GM12878 (cell line): Measurements from ENCODE around the gene PSMD4. TPM values are rescaled to one million over a fixed set of nuclear protein-coding genes. Genes with fewer than 3 reads are reported as not detected.

Source experiments
- ATAC-seq: fragments of 200-7000 bp; cut with Tn5 transposase; 3 replicates; pipeline ENCODE4 v1.9.1; 2020; ENCODE audit warnings: mild to moderate bottlenecking, moderate library complexity
- BruUV-seq: library from RNA; stranded (reverse); fragments of 400-500 nt; replicated peaks from 2 replicates; lab custom pipeline; 2021; lab: Mats Ljungman, UMichigan
- CTCF ChIA-PET: fragments of 300-600 bp; sonication (Branson Sonifier 250); formaldehyde crosslinking; extraction: SDS; loops from one replicate; lab custom pipeline; 2021; ENCODE audit warnings: inconsistent platforms; lab: Yijun Ruan, JAX
- POLR2A ChIA-PET: fragments of 350-600 bp; formaldehyde crosslinking; extraction: SDS; loops from one replicate; lab custom pipeline; 2021; ENCODE audit warnings: inconsistent platforms; lab: Charles Lee
- RAD21 ChIA-PET: fragments of 300-600 bp; sonication (Branson Sonifier 250); formaldehyde crosslinking; loops from one replicate; lab custom pipeline; 2023; ENCODE audit warnings: antibody characterized with exemption; ENCODE audit not compliant: unreplicated experiment; lab: Charles Lee
- SMC1A ChIA-PET: fragments of 300-600 bp; sonication (Branson Sonifier 250); formaldehyde crosslinking; loops from one replicate; lab custom pipeline; 2023; ENCODE audit not compliant: unreplicated experiment, uncharacterized antibody; lab: Charles Lee
- DNase-seq: peaks from one replicate; pipeline ENCODE4 v3.0.0-alpha.2; 2011; ENCODE audit warnings: low read depth, low spot score
- FAIRE-seq: peaks from 3 replicates; lab custom pipeline; 2011; peaks lifted over from hg19 to GRCh38; lab: Jason Lieb, UNC
- H2AFZ ChIP-seq: 2 replicates; pipeline ENCODE4 v1.6.0; 2011; ENCODE audit warnings: low read depth, low read length, control low read depth; ENCODE audit not compliant: control insufficient read depth
- H3K27ac ChIP-seq: 2 replicates; pipeline ENCODE4 v1.5.1; 2011; ENCODE audit warnings: control low read depth; ENCODE audit not compliant: control insufficient read depth, insufficient read depth
- H3K27me3 ChIP-seq, 2 experiments: replicated peaks in 1 of 2; 2 replicates each; pipeline versions ENCODE4 v1.6.0 to v1.6.1; 2011; ENCODE audit warnings: low read length in 1 of 2; ENCODE audit not compliant: control insufficient read depth in 2 of 2, insufficient read depth in 2 of 2
- H3K36me3 ChIP-seq, 2 experiments: 2 replicates each; pipeline ENCODE4 v1.5.1; 2011; ENCODE audit warnings: low read length in 1 of 2; ENCODE audit not compliant: control insufficient read depth in 2 of 2, insufficient read depth in 2 of 2
- H3K4me1 ChIP-seq: 2 replicates; pipeline ENCODE4 v1.6.1; 2011; ENCODE audit warnings: mild to moderate bottlenecking, low read length, moderate library complexity, mixed read lengths; ENCODE audit not compliant: control insufficient read depth, insufficient read depth
- H3K4me2 ChIP-seq: 2 replicates; pipeline ENCODE4 v1.6.0; 2011; ENCODE audit warnings: control low read depth; ENCODE audit not compliant: control insufficient read depth, insufficient read depth
- H3K4me3 ChIP-seq: fragments of 200-600 bp; sonication (generic); 2 replicates; pipeline ENCODE4 v1.5.1; 2016
- H3K79me2 ChIP-seq: 2 replicates; pipeline ENCODE4 v1.6.0; 2011; ENCODE audit warnings: low read length; ENCODE audit not compliant: control insufficient read depth, insufficient read depth
- H3K9ac ChIP-seq: 2 replicates; pipeline ENCODE4 v1.8.0; 2011; ENCODE audit warnings: low read length, control low read depth, mixed read lengths; ENCODE audit not compliant: control insufficient read depth, insufficient read depth
- H3K9me3 ChIP-seq: replicated peaks from 3 replicates; pipeline ENCODE4 v1.5.1; 2011; ENCODE audit warnings: mild to moderate bottlenecking, low read length; ENCODE audit not compliant: control insufficient read depth, insufficient read depth
- H4K20me1 ChIP-seq: 2 replicates; pipeline ENCODE4 v1.6.0; 2011; ENCODE audit not compliant: control insufficient read depth, insufficient read depth
- CBFB ChIP-seq: IDR thresholded peaks from 2 replicates; pipeline ENCODE4 v1.6.1; 2016; ENCODE audit warnings: antibody characterized with exemption, low read depth
- CHD1 ChIP-seq: IDR thresholded peaks from 2 replicates; pipeline ENCODE4 v1.6.1; 2012; ENCODE audit warnings: low read depth, low read length, improper control_type of control experiment
- HCFC1 ChIP-seq: fragments of 150-350 bp; IDR thresholded peaks from 2 replicates; pipeline ENCODE4 v1.6.1; 2014; ENCODE audit warnings: low read length
- JUND ChIP-seq: IDR thresholded peaks from 2 replicates; pipeline ENCODE4 v1.6.1; 2012; ENCODE audit warnings: low read depth, mild to moderate bottlenecking, low read length, improper control_type of control experiment, moderate library complexity
- MTA3 ChIP-seq: IDR thresholded peaks from 2 replicates; pipeline ENCODE4 v1.6.1; 2012; ENCODE audit warnings: low read length, inconsistent platforms, borderline replicate concordance
- PML ChIP-seq: IDR thresholded peaks from 2 replicates; pipeline ENCODE4 v1.6.1; 2012; ENCODE audit warnings: low read length, inconsistent platforms
- POLR2A ChIP-seq: IDR thresholded peaks from 2 replicates; pipeline ENCODE4 v1.6.1; 2011; ENCODE audit warnings: low read depth, mild to moderate bottlenecking, low read length
- POLR2AphosphoS5 ChIP-seq: IDR thresholded peaks from 2 replicates; pipeline ENCODE4 v1.6.1; 2011; ENCODE audit warnings: mild to moderate bottlenecking, low read length, inconsistent platforms
- SP1 ChIP-seq: IDR thresholded peaks from one replicate; pipeline ENCODE4 v1.6.1; 2011; ENCODE audit warnings: low read depth, low read length
- WGBS: methylation state at CpG from one replicate; pipeline ENCODE4 v1.1.6; 2016; ENCODE audit warnings: low lambda C conversion rate; ENCODE audit not compliant: insufficient replicate concordance, insufficient coverage; ENCODE audit errors: missing lambda C conversion rate; 5-methylcytosine and 5-hydroxymethylcytosine counted together
- in situ Hi-C: fragments of 300-500 bp; cut with MboI; formaldehyde crosslinking; loops from 9 replicates; pipeline ENCODE4 v1.14.3; 2018; ENCODE audit warnings: mixed read lengths
- intact Hi-C: fragments of 100-400 bp; cut with micrococcal nuclease; formaldehyde crosslinking; loops from one replicate; pipeline ENCODE4 v1.14.2; 2022; ENCODE audit not compliant: unreplicated experiment
- polyA plus RNA-seq, 11 experiments: library from polyadenylated mRNA; depleted of rRNA in 4 of 11; unstranded in 6 of 11; stranded (reverse) in 5 of 11; fragments of >200 nt; fragmentation: Nextera tagmentation in 4 of 11; fragmentation: Illumina TruSeq in 1 of 11; extraction: Ambion mirVana in 4 of 11; extraction: Trizol in 1 of 11; gene quantifications; 1 replicate in 1 of 11; 2 replicates in 10 of 11; pipeline versions ENCODE4 v1.2.1 to v1.2.3, GENCODE V29; 2011 to 2016; ENCODE audit warnings: inconsistent platforms in 2 of 11, missing spikeins in 2 of 11, low read depth in 1 of 11
- total RNA-seq, 4 experiments: library from RNA; depleted of rRNA in 3 of 4; stranded (reverse); fragments of >200 nt in 3 of 4; fragmentation: Illumina TruSeq in 1 of 4; extraction: Trizol in 1 of 4; gene quantifications; 2 replicates each; pipeline versions ENCODE4 v1.2.1 to v1.2.3, GENCODE V29; 2013 to 2021
- TF ChIP-seq, protein P1 (sequence below), 3 experiments: IDR thresholded peaks in 2 of 3; conservative IDR thresholded peaks in 1 of 3; 2 replicates each; pipeline ENCODE4 v1.5.1; 2011; ENCODE audit warnings: low read depth in 3 of 3, low read length in 3 of 3, mild to moderate bottlenecking in 3 of 3, control low read depth in 2 of 3, moderate library complexity in 2 of 3, inconsistent platforms in 1 of 3, mixed read lengths in 1 of 3; ENCODE audit not compliant: control insufficient read depth in 2 of 3, insufficient read depth in 1 of 3; ENCODE audit errors: extremely low read depth in 1 of 3
- TF ChIP-seq, protein P2 (sequence below): IDR thresholded peaks from 2 replicates; pipeline ENCODE4 v1.6.1; 2012; ENCODE audit warnings: low read length, inconsistent platforms

The PSMD4 gene
- total and polyA plus RNA-seq, 10 of the 15 experiments (the other 5 are each of a cell fraction or from before 2014, with no cell fraction given) = 129 to 281 (median 188) TPM

DNA sequence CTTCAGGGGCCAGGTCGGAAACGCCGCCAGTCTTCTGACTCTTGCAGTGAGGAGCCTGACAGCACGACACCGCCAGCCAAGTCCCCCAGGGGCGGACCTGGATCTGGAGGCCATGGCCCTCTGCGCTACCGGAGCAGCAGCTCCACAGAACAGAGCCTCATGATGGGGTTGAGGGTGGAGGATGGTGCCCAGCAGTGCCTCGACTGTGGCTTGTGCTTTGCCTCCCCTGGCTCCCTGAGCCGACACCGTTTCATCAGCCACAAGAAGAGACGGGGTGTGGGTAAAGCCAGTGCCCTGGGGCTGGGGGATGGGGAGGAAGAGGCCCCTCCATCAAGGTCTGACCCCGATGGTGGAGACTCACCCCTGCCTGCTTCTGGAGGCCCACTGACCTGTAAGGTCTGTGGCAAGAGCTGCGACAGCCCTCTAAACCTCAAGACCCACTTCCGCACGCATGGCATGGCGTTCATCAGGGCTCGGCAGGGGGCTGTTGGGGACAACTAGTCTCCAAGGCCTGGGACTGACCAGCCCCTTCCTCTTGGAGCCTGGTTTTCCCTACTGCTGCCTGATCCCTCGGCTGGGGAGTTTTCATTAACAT lies 36.3 kb downstream of the PSMD4 start:
- no peak for ATAC-seq
- intact Hi-C loops (no loop called here), in situ Hi-C loops (loop anchor here (10.0 kb wide), 1 partner anchor 544 kb away; the partner anchor contains the start of genes C2CD4D and RORC)
- CTCF ChIA-PET = interaction anchor here (1.2 kb wide), 1 partner anchor 50 kb away, joined by 3 read pairs; no protein-coding TSS in a partner anchor
- WGBS = 88% methylated on average over 19 of the region's 19 CpGs
- DNase-seq = no peak
- Histone ChIP-seq H3K27me3 (no peaks in the 10 kb centered on the region), H4K20me1 (no peaks in the 10 kb centered on the region), H2AFZ (no peak overlapping the region), H3K4me1 (no peaks in the 10 kb centered on the region), H3K4me3 (no peak overlapping the region), H3K9me3 (no peaks in the 10 kb centered on the region), H3K27ac (no peak overlapping the region), H3K9ac (no peak overlapping the region), H3K4me2 (no peak overlapping the region), H3K79me2 (no peaks in the 10 kb centered on the region), H3K36me3 (peaks cover 22 to 54% of the 10 kb centered on the region in 2 experiments)
- POLR2A ChIA-PET = no interaction called here
- SMC1A ChIA-PET = no interaction called here
- FAIRE-seq = no peak
- RAD21 ChIA-PET = no interaction called here
- no TSS peak for BruUV-seq
- TF ChIP-seq PML (peak; percentile 13; the same call in 1 of the 2 replicates), SP1 (no peak), POLR2A (peak; percentile 71), POLR2AphosphoS5 (peak; percentile 69)

DNA sequence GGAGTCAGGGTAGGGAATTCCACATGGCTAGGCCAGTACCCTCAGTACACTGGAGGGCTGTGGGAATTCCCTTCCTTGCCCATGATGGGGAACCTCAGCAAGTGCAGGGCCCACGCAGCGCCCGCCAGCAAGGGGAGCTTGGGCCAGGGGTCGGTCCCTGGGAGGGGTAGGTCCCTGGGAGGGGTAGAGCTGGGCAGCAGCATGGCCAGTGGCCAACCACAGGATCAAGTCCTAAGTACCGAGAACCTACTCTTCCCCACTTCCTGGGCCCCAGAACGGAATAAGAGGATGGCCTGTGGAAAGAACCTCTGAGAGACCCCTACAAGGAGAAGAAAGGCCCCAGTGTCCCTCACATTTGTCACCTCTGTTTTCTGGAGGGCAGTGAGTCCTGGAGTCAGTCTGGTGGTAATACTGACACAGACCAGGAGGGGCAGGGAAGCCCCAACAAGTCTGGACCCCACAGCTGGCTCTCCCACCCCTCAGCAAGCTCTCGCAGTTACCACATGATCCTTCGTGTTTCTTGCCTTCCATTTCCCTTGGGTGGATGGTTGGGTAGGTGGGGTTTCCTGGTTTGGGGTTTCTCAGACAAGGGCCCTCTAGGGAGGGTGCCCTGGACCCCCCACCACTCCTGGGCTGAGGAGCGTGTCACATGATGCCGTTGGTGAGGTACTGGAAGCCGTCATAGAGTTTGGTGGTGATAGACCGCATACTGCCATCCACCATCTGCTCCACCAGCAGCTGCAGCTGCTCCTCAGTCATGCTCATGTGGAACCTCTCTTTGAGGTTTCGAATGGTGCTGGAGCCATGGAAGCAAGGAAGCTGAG lies 37.9 kb downstream of the PSMD4 start:
- FAIRE-seq (no peak), ATAC-seq (peak; percentile 35; the same call in 2 of the 3 replicates), DNase-seq (no peak)
- no TSS peak for BruUV-seq
- ChIA-PET POLR2A (interaction anchor here (0.6 to 2.4 kb wide), 3 partner anchors 9 to 145 kb away, joined by 3 to 7 read pairs (median 5); no protein-coding TSS in a partner anchor), RAD21 (interaction anchor here (1.3 kb wide), 1 partner anchor 9 kb away, joined by 3 read pairs; no protein-coding TSS in a partner anchor), SMC1A (no interaction called here), CTCF (interaction anchor here (1.9 kb wide), 1 partner anchor 47 kb away, joined by 6 read pairs; no protein-coding TSS in a partner anchor)
- Histone ChIP-seq H2AFZ (no peak overlapping the region), H3K27me3 (no peaks in the 10 kb centered on the region), H3K79me2 (no peaks in the 10 kb centered on the region), H3K9me3 (no peaks in the 10 kb centered on the region), H4K20me1 (no peaks in the 10 kb centered on the region), H3K36me3 (peaks cover 15 to 41% of the 10 kb centered on the region in 2 experiments), H3K27ac (no peak overlapping the region), H3K4me1 (no peaks in the 10 kb centered on the region), H3K4me2 (no peak overlapping the region), H3K4me3 (no peak overlapping the region), H3K9ac (no peak overlapping the region)
- intact Hi-C loops (no loop called here), in situ Hi-C loops (loop anchor here (10.0 kb wide), 1 partner anchor 542 kb away; the partner anchor contains the start of genes C2CD4D and RORC)
- WGBS = 88% methylated on average over 13 of the region's 13 CpGs
- TF ChIP-seq JUND = no peak
- peak; percentile 74 for TF ChIP-seq POLR2A
- peak; percentile 73 for TF ChIP-seq POLR2AphosphoS5
- TF ChIP-seq, protein P1, sequence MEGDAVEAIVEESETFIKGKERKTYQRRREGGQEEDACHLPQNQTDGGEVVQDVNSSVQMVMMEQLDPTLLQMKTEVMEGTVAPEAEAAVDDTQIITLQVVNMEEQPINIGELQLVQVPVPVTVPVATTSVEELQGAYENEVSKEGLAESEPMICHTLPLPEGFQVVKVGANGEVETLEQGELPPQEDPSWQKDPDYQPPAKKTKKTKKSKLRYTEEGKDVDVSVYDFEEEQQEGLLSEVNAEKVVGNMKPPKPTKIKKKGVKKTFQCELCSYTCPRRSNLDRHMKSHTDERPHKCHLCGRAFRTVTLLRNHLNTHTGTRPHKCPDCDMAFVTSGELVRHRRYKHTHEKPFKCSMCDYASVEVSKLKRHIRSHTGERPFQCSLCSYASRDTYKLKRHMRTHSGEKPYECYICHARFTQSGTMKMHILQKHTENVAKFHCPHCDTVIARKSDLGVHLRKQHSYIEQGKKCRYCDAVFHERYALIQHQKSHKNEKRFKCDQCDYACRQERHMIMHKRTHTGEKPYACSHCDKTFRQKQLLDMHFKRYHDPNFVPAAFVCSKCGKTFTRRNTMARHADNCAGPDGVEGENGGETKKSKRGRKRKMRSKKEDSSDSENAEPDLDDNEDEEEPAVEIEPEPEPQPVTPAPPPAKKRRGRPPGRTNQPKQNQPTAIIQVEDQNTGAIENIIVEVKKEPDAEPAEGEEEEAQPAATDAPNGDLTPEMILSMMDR (IDR thresholded peaks at IDR 0.05 in 2 of 3, conservative IDR thresholded peaks at IDR 0.05 in 1 of 3; ENCODE audit: control insufficient read depth in 2 of 3, extremely low read depth in 1 of 3, insufficient read depth in 1 of 3, low read depth in 3 of 3, low read length in 3 of 3) = 0 out of 6 replicates have a peak, but pooled peaks of 1 of the 3 experiments have one; percentile 15
- 0 out of 2 replicates have a peak, but pooled peaks have one; percentile 62 for TF ChIP-seq MTA3
- TF ChIP-seq, protein P2, sequence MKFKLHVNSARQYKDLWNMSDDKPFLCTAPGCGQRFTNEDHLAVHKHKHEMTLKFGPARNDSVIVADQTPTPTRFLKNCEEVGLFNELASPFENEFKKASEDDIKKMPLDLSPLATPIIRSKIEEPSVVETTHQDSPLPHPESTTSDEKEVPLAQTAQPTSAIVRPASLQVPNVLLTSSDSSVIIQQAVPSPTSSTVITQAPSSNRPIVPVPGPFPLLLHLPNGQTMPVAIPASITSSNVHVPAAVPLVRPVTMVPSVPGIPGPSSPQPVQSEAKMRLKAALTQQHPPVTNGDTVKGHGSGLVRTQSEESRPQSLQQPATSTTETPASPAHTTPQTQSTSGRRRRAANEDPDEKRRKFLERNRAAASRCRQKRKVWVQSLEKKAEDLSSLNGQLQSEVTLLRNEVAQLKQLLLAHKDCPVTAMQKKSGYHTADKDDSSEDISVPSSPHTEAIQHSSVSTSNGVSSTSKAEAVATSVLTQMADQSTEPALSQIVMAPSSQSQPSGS = no peak; the same call in 1 of the 2 replicates
- TF ChIP-seq CBFB = 0 out of 2 replicates have a peak, but pooled peaks have one; percentile 25
- TF ChIP-seq CHD1 = no peak
- TF ChIP-seq HCFC1 = no peak
